Right lobe of liver (tissue), 6 donors: ENCODE measurements around the gene FAM120AOS. TPM values are rescaled to one million over a fixed set of nuclear protein-coding genes. Genes with fewer than 3 reads are reported as not detected.

ENCODE experiments used
- ATAC-seq, 4 donors: fragments of 200-7000 bp; cut with Tn5 transposase; one replicate each; pipeline ENCODE4 v1.9.1; 2020; ENCODE audit warnings: mild to moderate bottlenecking in 4 of 4, moderate library complexity in 4 of 4
- DNase-seq, 3 donors: peaks; one replicate each; pipeline ENCODE4 v3.0.0-alpha.2; 2020
- H3K27ac ChIP-seq, 3 donors: fragments of 200-600 bp; one replicate each; pipeline ENCODE4 v1.8.0; 2022
- H3K27me3 ChIP-seq, 2 donors: fragments of 200-600 bp; one replicate each; pipeline ENCODE4 v1.8.0; 2022
- H3K36me3 ChIP-seq, 4 donors: fragments of 200-600 bp; sonication (generic) in 1 of 4; one replicate each; pipeline versions ENCODE4 v1.5.1 to v1.8.0; 2017 to 2022; ENCODE audit warnings: control low read depth in 1 of 4
- H3K4me1 ChIP-seq, 4 donors: fragments of 200-600 bp; sonication (generic) in 1 of 4; one replicate each; pipeline versions ENCODE4 v1.5.1 to v1.8.0; 2017 to 2022; ENCODE audit warnings: control low read depth in 1 of 4
- H3K4me3 ChIP-seq, 3 donors: fragments of 200-600 bp; one replicate each; pipeline ENCODE4 v1.8.0; 2022
- H3K9me3 ChIP-seq, 4 donors: fragments of 200-600 bp; sonication (generic) in 1 of 4; one replicate each; pipeline versions ENCODE4 v1.5.1 to v1.8.0; 2017 to 2022; ENCODE audit warnings: control low read depth in 1 of 4
- POLR2A ChIP-seq: fragments of 450-650 bp; IDR thresholded peaks from one replicate; pipeline ENCODE4 v1.6.1; 2017; ENCODE audit warnings: antibody characterized with exemption, mild to moderate bottlenecking
- WGBS: methylation state at CpG from one replicate; pipeline ENCODE4 v1.1.6; 2018; ENCODE audit warnings: low coverage, low lambda C conversion rate; ENCODE audit not compliant: insufficient coverage; ENCODE audit errors: missing lambda C conversion rate; 5-methylcytosine and 5-hydroxymethylcytosine counted together
- intact Hi-C, 2 donors: fragments of 100-400 bp; cut with DNase I; formaldehyde crosslinking; loops; one replicate each; pipeline versions ENCODE4 v1.11.2 to v1.14.1; 2022
- total RNA-seq, 6 experiments: library from RNA; depleted of rRNA in 2 of 6; stranded (reverse); fragments of >200 nt in 2 of 6; fragmentation: NEBNext Ultra II Directional in 3 of 6; extraction: Animal tissue kit (Norgen Biotek cat#: 25700) in 3 of 6; gene quantifications; one replicate each; pipeline versions ENCODE4 v1.1.0 to v1.2.4, GENCODE V29; 2016 to 2023
- TF ChIP-seq, protein P1 (sequence below), 4 donors: fragments of 200-600 bp in 3 of 4; fragments of 450-650 bp in 1 of 4; IDR thresholded peaks; one replicate each; pipeline versions ENCODE4 v1.5.1 to v1.8.0; 2016 to 2022; ENCODE audit warnings: antibody characterized with exemption in 4 of 4, mild to moderate bottlenecking in 2 of 4
- donor health status: DM: no; HTN: yes; CAD: no.
- donor health status: DM: no; HTN: no; CAD: no.
- donor health status: DM: no; HTN: no; CAD: no.
- donor health status: DM: no; HTN: yes; CAD: no.
- donor health status: DM: no; HTN: yes; CAD: no.

FAM120AOS gene
- total RNA-seq, 6 experiments from 2014 or later = 14.4 to 20.8 (median 17.9) TPM

DNA sequence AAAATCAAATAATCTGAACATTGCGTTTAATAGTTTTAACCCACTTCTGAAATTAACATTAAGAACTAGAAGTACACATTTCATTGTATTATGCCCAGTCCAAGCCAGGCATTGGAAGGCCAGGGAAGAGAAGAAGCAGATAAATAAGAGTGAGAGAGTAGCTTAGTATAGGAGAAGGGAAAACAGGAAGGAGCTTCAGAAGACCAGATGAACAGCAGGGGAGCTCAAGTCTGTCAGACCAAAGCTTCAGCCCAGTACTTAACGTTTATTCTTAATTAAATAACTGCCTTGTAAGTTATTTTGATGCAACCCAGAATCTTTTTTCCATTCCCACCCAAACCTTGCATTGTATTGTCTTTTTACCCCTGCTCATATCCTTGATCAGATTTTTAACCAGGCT, 11.5 kb upstream of the FAM120AOS start:
- H3K27me3 ChIP-seq = no peaks in the 10 kb centered on the region
- DNase-seq = no peak
- H3K4me1 ChIP-seq = peaks cover 3 to 48% (median 22%) of the 10 kb centered on the region in 4 donors
- no peaks in the 10 kb centered on the region for H3K9me3 ChIP-seq
- 80% methylated on average over 2 of the region's 2 CpGs for WGBS
- H3K4me3 ChIP-seq = no peak overlapping the region
- no peak for TF ChIP-seq POLR2A
- TF ChIP-seq, protein P1, sequence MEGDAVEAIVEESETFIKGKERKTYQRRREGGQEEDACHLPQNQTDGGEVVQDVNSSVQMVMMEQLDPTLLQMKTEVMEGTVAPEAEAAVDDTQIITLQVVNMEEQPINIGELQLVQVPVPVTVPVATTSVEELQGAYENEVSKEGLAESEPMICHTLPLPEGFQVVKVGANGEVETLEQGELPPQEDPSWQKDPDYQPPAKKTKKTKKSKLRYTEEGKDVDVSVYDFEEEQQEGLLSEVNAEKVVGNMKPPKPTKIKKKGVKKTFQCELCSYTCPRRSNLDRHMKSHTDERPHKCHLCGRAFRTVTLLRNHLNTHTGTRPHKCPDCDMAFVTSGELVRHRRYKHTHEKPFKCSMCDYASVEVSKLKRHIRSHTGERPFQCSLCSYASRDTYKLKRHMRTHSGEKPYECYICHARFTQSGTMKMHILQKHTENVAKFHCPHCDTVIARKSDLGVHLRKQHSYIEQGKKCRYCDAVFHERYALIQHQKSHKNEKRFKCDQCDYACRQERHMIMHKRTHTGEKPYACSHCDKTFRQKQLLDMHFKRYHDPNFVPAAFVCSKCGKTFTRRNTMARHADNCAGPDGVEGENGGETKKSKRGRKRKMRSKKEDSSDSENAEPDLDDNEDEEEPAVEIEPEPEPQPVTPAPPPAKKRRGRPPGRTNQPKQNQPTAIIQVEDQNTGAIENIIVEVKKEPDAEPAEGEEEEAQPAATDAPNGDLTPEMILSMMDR (IDR thresholded peaks at IDR 0.05) = no peak
- H3K36me3 ChIP-seq = no peaks in the 10 kb centered on the region
- intact Hi-C loops = no loop called here
- ATAC-seq = no peak
- no peak overlapping the region for H3K27ac ChIP-seq

- Histone ChIP-seq H3K36me3 (no peaks in the 10 kb centered on the region), H3K4me3 (no peak overlapping the region), H3K27ac (no peak overlapping the region), H3K9me3 (no peaks in the 10 kb centered on the region), H3K4me1 (peaks cover 3 to 48% (median 22%) of the 10 kb centered on the region in 4 donors), H3K27me3 (no peaks in the 10 kb centered on the region)
- peak in 1 of 4 donors; percentile 10 for ATAC-seq
- TF ChIP-seq POLR2A = no peak
- TF ChIP-seq, protein P1 (IDR thresholded peaks at IDR 0.05) = no peak
- intact Hi-C loops = no loop called here
- no peak for DNase-seq
- 68% methylated on average over 3 of the region's 3 CpGs for WGBS
Measured at GRCh38 chr9:93464395-93464794, 11.0 kb upstream of the FAM120AOS start.

DNA sequence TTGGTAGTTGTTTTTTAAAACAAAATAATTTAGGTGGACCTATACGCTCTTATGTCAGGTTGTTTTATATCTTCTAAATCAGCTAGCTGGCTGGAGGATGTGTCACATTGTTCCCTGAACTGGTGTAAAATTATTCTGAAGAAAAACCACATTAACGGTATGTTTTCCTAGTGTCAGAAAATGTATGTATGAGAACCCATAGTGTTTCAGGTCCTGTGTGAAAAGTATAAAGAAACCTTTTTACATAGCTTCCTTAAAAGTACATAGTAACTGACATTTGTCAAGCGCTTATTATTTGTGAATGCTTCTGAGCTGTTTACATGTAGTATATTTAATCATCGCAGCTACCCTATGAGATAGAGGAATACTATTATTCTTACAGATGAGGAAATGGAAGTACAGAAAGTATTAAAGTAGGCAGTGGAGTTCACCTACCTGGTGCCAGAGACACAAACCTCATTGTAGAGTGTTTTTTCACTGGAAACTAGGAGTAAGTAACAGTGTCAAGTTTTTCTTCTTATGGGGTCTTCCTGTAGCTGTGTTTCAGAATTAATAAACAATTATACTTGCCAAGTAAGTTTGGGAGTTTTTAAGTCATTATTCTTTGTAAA, 10.4 kb upstream of the FAM120AOS start:
- TF ChIP-seq POLR2A = no peak
- TF ChIP-seq, protein P1 (IDR thresholded peaks at IDR 0.05) = no peak
- Histone ChIP-seq H3K4me1 (peaks cover 3 to 48% (median 23%) of the 10 kb centered on the region in 4 donors), H3K27me3 (no peaks in the 10 kb centered on the region), H3K4me3 (no peak overlapping the region), H3K9me3 (no peaks in the 10 kb centered on the region), H3K27ac (no peak overlapping the region), H3K36me3 (no peaks in the 10 kb centered on the region)
- intact Hi-C loops = no loop called here
- no peak for ATAC-seq
- DNase-seq = no peak
- WGBS = 73% methylated on average over 4 of the region's 4 CpGs

- H3K4me1 ChIP-seq = peaks cover 0 to 40% (median 12%) of the 10 kb centered on the region in 4 donors
- no peak for DNase-seq
- no peaks in the 10 kb centered on the region for H3K36me3 ChIP-seq
- WGBS = 32% methylated on average over 2 of the region's 2 CpGs
- peak; percentile 69 to 75 (median 73) for ATAC-seq
- H3K27ac ChIP-seq = no peak overlapping the region
- intact Hi-C loops = no loop called here
- no peaks in the 10 kb centered on the region for H3K9me3 ChIP-seq
- no peak for TF ChIP-seq POLR2A
- TF ChIP-seq, protein P1 (IDR thresholded peaks at IDR 0.05) = no peak
- no peaks in the 10 kb centered on the region for H3K27me3 ChIP-seq
- H3K4me3 ChIP-seq = no peak overlapping the region
Measured at GRCh38 chr9:93461821-93462220, 8.4 kb upstream of the FAM120AOS start.
